Testis (tissue), 3 donors: ENCODE data around the gene NPTX2. TPM values are rescaled to one million over a fixed set of nuclear protein-coding genes. Genes with fewer than 3 reads are reported as not detected.

ENCODE experiments used
- DNase-seq: peaks from one replicate; pipeline ENCODE4 v3.0.0-alpha.2; 2019
- H3K27ac ChIP-seq, 2 donors: fragments of 200-600 bp; sonication (generic); one replicate each; pipeline ENCODE4 v1.5.1; 2019
- H3K27me3 ChIP-seq: fragments of 200-600 bp; sonication (generic); one replicate; pipeline ENCODE4 v1.5.1; 2019
- H3K36me3 ChIP-seq: fragments of 200-600 bp; sonication (generic); one replicate; pipeline ENCODE4 v1.5.1; 2017; ENCODE audit warnings: low read depth; ENCODE audit errors: missing control alignments
- H3K4me1 ChIP-seq: fragments of 200-600 bp; sonication (generic); one replicate; pipeline ENCODE4 v1.5.1; 2019
- H3K4me3 ChIP-seq, 2 donors: fragments of 200-600 bp; sonication (generic); one replicate each; pipeline ENCODE4 v1.5.1; 2017 to 2019
- H3K9me3 ChIP-seq: fragments of 200-600 bp; sonication (generic); one replicate; pipeline ENCODE4 v1.5.1; 2017
- POLR2A ChIP-seq: fragments of 450-650 bp; IDR thresholded peaks from one replicate; pipeline ENCODE4 v1.6.1; 2017; ENCODE audit warnings: antibody characterized with exemption, mild to moderate bottlenecking, moderate library complexity
- WGBS, 2 donors: methylation state at CpG; one replicate each; pipeline ENCODE4 v1.1.5; 2018; 5-methylcytosine and 5-hydroxymethylcytosine counted together
- intact Hi-C: fragments of 100-400 bp; cut with DNase I; formaldehyde crosslinking; loops from one replicate; pipeline ENCODE4 v1.15.1; 2023; ENCODE audit warnings: low total_unique reads
- polyA plus RNA-seq: library from polyadenylated mRNA; stranded (reverse); fragments of 350-450 nt; fragmentation: Illumina TruSeq; extraction: RNeasy Lipid Tissue Mini Kit (QIAGEN cat#74804); gene quantifications from one replicate; pipeline ENCODE4 v1.2.3, GENCODE V29; 2014; ENCODE audit warnings: low read depth, low replicate concordance; ENCODE audit not compliant: insufficient read depth
- total RNA-seq, 2 donors: library from RNA; depleted of rRNA; stranded (reverse); fragments of >200 nt; gene quantifications; one replicate each; pipeline ENCODE4 v1.2.3, GENCODE V29; 2016
- TF ChIP-seq, protein P1 (sequence below), 3 experiments: fragments of 450-650 bp in 2 of 3; fragments of 200-600 bp in 1 of 3; sonication (generic) in 1 of 3; IDR thresholded peaks; one replicate each; pipeline ENCODE4 v1.5.1; 2016 to 2019; ENCODE audit warnings: antibody characterized with exemption in 3 of 3, mild to moderate bottlenecking in 2 of 3, moderate library complexity in 1 of 3

NPTX2 gene
- total and polyA plus RNA-seq, 3 donors from 2014 or later: 77.3 to 139 (median 136) TPM

DNA sequence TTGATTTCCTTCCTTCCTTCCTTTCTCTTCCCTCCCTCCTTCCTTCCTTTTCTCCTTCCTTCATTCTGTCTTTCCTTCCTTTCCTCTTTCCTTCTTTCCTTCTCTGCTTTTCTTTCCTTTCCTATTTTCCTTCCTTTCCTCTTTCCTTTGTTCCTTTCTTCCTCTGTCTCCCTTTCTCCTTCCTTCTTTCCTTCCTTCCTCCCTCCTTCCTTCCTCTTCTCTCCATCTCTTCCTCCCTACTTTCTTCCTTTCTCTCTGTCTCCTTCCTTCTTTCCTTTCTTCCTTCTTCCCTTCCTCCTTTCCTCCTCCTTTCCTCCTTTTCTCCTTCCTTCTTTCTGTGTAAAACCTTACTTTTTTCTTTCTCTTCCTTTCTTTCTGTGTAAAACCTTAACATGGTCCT is 32.3 kb upstream of the NPTX2 start:
- Histone ChIP-seq H3K4me1 (no peaks in the 10 kb centered on the region), H3K27ac (no peak overlapping the region), H3K4me3 (no peak overlapping the region), H3K36me3 (no peaks in the 10 kb centered on the region), H3K27me3 (no peaks in the 10 kb centered on the region), H3K9me3 (no peaks in the 10 kb centered on the region)
- DNase-seq: no peak
- intact Hi-C loops: no loop called here
- no peak for TF ChIP-seq POLR2A
- TF ChIP-seq, protein P1, sequence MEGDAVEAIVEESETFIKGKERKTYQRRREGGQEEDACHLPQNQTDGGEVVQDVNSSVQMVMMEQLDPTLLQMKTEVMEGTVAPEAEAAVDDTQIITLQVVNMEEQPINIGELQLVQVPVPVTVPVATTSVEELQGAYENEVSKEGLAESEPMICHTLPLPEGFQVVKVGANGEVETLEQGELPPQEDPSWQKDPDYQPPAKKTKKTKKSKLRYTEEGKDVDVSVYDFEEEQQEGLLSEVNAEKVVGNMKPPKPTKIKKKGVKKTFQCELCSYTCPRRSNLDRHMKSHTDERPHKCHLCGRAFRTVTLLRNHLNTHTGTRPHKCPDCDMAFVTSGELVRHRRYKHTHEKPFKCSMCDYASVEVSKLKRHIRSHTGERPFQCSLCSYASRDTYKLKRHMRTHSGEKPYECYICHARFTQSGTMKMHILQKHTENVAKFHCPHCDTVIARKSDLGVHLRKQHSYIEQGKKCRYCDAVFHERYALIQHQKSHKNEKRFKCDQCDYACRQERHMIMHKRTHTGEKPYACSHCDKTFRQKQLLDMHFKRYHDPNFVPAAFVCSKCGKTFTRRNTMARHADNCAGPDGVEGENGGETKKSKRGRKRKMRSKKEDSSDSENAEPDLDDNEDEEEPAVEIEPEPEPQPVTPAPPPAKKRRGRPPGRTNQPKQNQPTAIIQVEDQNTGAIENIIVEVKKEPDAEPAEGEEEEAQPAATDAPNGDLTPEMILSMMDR (IDR thresholded peaks at IDR 0.05): no peak

DNA sequence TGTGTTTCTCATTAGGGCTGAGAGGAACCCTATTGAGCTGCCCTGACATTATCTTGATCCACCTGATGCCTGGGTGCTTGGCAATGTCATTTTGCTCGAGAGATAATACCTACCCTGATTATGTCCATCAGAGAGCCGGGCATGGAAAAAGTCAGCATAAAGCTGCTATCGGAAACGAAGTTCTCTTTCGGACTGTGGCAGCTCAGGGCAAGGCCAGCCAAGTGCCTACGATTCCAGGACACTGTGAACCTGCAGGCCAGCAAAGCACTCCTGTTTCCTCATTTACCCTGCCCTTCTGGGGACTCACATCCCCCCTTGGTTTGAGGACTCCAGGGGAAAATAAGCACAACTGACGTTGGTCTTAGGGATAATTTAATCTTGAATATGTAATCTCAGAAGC is 25.2 kb upstream of the NPTX2 start:
- no peak for TF ChIP-seq POLR2A
- TF ChIP-seq, protein P1 (IDR thresholded peaks at IDR 0.05): no peak
- intact Hi-C loops: no loop called here
- Histone ChIP-seq H3K27ac (no peak overlapping the region), H3K4me3 (no peak overlapping the region), H3K27me3 (no peaks in the 10 kb centered on the region), H3K4me1 (no peaks in the 10 kb centered on the region), H3K36me3 (no peaks in the 10 kb centered on the region), H3K9me3 (no peaks in the 10 kb centered on the region)
- DNase-seq: no peak
- WGBS, 2 donors: 64 to 69% methylated on average over 7 of the region's 7 CpGs

DNA sequence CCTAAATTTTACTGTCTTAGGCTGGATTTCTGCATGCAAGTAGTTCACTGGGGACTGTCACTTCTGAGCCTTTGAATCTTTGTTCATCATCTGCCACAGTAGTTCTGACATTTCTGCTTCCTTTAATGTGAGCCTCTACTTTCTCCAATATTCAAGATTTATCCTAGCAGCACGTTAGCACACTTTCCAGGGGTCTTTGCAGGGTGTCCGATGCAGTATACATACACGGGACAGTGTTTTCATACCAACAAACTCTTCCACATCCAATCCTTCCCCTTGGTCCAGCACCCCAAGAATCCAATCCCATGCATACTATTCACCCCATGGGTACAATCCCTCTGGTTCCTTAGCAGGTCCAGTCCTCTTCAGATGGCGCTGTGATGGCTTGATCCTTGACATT is 22.7 kb upstream of the NPTX2 start:
- no peak for DNase-seq
- H3K36me3 ChIP-seq: no peaks in the 10 kb centered on the region
- no peak for TF ChIP-seq POLR2A
- TF ChIP-seq, protein P1 (IDR thresholded peaks at IDR 0.05): no peak
- H3K4me3 ChIP-seq: no peak overlapping the region
- no peak overlapping the region for H3K27ac ChIP-seq
- intact Hi-C loops: no loop called here
- no peaks in the 10 kb centered on the region for H3K9me3 ChIP-seq
- no peaks in the 10 kb centered on the region for H3K27me3 ChIP-seq
- no peaks in the 10 kb centered on the region for H3K4me1 ChIP-seq
- WGBS, 2 donors: 87 to 92% methylated on average over 4 of the region's 4 CpGs

DNA sequence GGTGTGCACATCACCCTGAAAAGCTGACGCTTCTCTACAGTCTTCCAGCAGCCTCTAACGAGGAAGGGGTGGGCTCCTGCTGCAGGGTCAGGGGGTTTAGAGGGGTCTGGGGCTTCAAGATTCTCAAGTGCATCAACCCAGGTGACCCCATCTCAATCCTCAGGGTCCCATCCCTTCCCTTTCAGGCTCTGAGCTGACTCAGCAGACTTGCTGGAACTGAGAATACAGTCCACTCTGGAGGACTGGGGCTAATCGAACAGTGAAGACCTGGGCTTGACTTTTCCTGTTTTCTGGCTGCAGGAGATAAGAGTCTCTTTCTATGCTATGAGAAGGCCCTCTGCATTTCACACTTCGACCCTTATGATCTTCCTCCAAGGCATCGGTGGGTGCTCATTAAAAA is 22.3 kb upstream of the NPTX2 start:
- Histone ChIP-seq H3K4me3 (no peak overlapping the region), H3K9me3 (no peaks in the 10 kb centered on the region), H3K27ac (no peak overlapping the region), H3K36me3 (no peaks in the 10 kb centered on the region), H3K27me3 (no peaks in the 10 kb centered on the region), H3K4me1 (no peaks in the 10 kb centered on the region)
- intact Hi-C loops: no loop called here
- WGBS, 2 donors: 71 to 75% methylated on average over 4 to 5 of the region's 5 CpGs
- DNase-seq: no peak
- TF ChIP-seq, protein P1 (IDR thresholded peaks at IDR 0.05): no peak
- TF ChIP-seq POLR2A: no peak

DNA sequence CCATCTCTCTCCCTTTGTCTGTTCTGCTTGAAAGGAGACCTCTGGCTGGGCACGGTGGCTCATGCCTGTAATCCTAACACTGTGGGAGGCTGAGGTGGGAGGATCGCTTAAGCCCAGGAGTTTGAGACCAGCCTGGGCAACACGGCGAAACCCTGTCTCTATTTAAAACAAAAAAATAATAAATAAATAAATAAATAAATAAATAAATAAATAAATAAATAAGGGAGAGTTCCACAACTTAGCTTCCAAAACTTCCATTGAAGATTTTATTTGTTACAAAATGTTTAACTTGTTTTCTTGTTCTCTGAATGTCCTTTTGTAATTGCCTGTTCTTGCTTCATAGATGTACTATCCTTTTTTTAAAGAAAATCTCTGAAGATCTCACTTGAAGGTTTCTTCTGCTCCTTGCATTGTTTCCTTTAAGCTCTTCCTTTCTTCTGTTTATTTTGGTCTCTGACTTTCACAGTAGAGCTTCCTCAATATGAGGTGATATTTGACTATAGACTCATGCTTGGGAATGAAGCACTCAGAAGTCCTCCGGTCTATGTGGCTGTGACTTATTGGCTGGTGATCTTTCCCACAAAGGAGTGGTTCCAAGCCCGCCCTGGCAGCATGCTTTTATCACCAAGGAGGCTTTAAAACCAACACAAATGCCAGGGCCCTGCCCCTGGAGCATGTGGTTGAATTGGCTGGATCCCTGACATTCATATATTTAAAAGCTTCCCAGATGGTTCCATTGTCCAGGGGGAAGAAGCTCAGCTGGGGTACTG is 18.1 kb upstream of the NPTX2 start:
- Histone ChIP-seq H3K9me3 (no peaks in the 10 kb centered on the region), H3K4me3 (no peak overlapping the region), H3K36me3 (no peaks in the 10 kb centered on the region), H3K27ac (no peak overlapping the region), H3K27me3 (no peaks in the 10 kb centered on the region), H3K4me1 (no peaks in the 10 kb centered on the region)
- intact Hi-C loops: no loop called here
- DNase-seq: no peak
- TF ChIP-seq, protein P1 (IDR thresholded peaks at IDR 0.05): no peak
- TF ChIP-seq POLR2A: no peak
- WGBS, 2 donors: 76 to 80% methylated on average over 6 of the region's 6 CpGs
